ENCODE measurements around the gene SNAP25.

Gene SNAP25

GRCh38 chr20:10253780-10254179, 35.1 kb downstream of the SNAP25 start:
- no peak for DNase-seq (ENCODE audit: low read depth, low spot score)
- ChIA-PET POLR2A (no interaction called here), CTCF (no interaction called here)
- no peak overlapping the region for H3K4me3 ChIP-seq (ENCODE audit: low read depth, low read length)
- TF ChIP-seq CTCF (IDR thresholded peaks at IDR 0.05; ENCODE audit: insufficient read depth, low read length, missing control alignments) = no peak

GRCh38 chr20:10255846-10256245, 37.2 kb downstream of the SNAP25 start:
- DNase-seq (ENCODE audit: low read depth, low spot score) = no peak
- POLR2A ChIA-PET = no interaction called here
- TF ChIP-seq CTCF (IDR thresholded peaks at IDR 0.05; ENCODE audit: insufficient read depth, low read length, missing control alignments) = no peak
- CTCF ChIA-PET = no interaction called here
- no peak overlapping the region for H3K4me3 ChIP-seq (ENCODE audit: low read depth, low read length)

GRCh38 chr20:10259166-10259565, 40.5 kb downstream of the SNAP25 start:
- no peak for DNase-seq (ENCODE audit: low read depth, low spot score)
- H3K4me3 ChIP-seq (ENCODE audit: low read depth, low read length) = no peak overlapping the region
- POLR2A ChIA-PET = no interaction called here
- CTCF ChIA-PET = no interaction called here
- TF ChIP-seq CTCF (IDR thresholded peaks at IDR 0.05; ENCODE audit: insufficient read depth, low read length, missing control alignments) = no peak

GRCh38 chr20:10260316-10260715, 41.7 kb downstream of the SNAP25 start:
- TF ChIP-seq CTCF (IDR thresholded peaks at IDR 0.05; ENCODE audit: insufficient read depth, low read length, missing control alignments) = no peak
- H3K4me3 ChIP-seq (ENCODE audit: low read depth, low read length) = no peak overlapping the region
- ChIA-PET CTCF (no interaction called here), POLR2A (no interaction called here)
- no peak for DNase-seq (ENCODE audit: low read depth, low spot score)

GRCh38 chr20:10261702-10262101, 43.1 kb downstream of the SNAP25 start:
- TF ChIP-seq CTCF (IDR thresholded peaks at IDR 0.05; ENCODE audit: insufficient read depth, low read length, missing control alignments) = no peak
- CTCF ChIA-PET = no interaction called here
- POLR2A ChIA-PET = no interaction called here
- no peak overlapping the region for H3K4me3 ChIP-seq (ENCODE audit: low read depth, low read length)
- DNase-seq (ENCODE audit: low read depth, low spot score) = no peak

- ChIA-PET CTCF (no interaction called here), POLR2A (no interaction called here)
- TF ChIP-seq CTCF (IDR thresholded peaks at IDR 0.05; ENCODE audit: insufficient read depth, low read length, missing control alignments) = no peak
- no peak overlapping the region for H3K4me3 ChIP-seq (ENCODE audit: low read depth, low read length)
- DNase-seq (ENCODE audit: low read depth, low spot score) = no peak
These were observed 44.9 kb downstream of the SNAP25 start for GRCh38 chr20:10263385-10264165.

Data from AG04449 (cell line).